ENCODE measurements around the gene SMG9. TPM values are rescaled to one million over a fixed set of nuclear protein-coding genes. Genes with fewer than 3 reads are reported as not detected.

SMG9 gene
- total and polyA plus RNA-seq, 2 of the 4 experiments (the other 2 are of a cell fraction): 4.8 to 24.3 TPM

GRCh38 chr19:43767818-43768217, 13.1 kb upstream of the SMG9 start:
- Histone ChIP-seq H3K4me1 (ENCODE audit: control insufficient read depth, insufficient read depth, low read length) (peaks cover 14% of the 10 kb centered on the region), H3K79me1 (ENCODE audit: low read depth in 1 of 2, low read length in 2 of 2) (peaks cover 0 to 11% of the 10 kb centered on the region in 2 experiments; a peak in 2 of 4 replicates), H3K9me3 (ENCODE audit: control insufficient read depth, insufficient read depth, low read length) (no peaks in the 10 kb centered on the region), H3K14ac (replicated peaks; ENCODE audit: low read depth, low read length) (no peak overlapping the region), H2BK120ac (ENCODE audit: low read depth, low read length) (no peak overlapping the region), H2AK5ac (ENCODE audit: low read depth, low read length) (no peak overlapping the region), H3K23ac (ENCODE audit: low read depth, low read length) (no peak overlapping the region), H2BK20ac (ENCODE audit: low read depth, low read length) (no peak overlapping the region), H2AK9ac (replicated peaks; ENCODE audit: low read depth, low read length, poor library complexity) (no peak overlapping the region), H3K56ac (ENCODE audit: extremely low read depth, insufficient read depth, low read length) (no peak overlapping the region), H3K4me2 (ENCODE audit: low read depth, low read length) (no peak overlapping the region), H3K36me3 (ENCODE audit: control insufficient read depth, insufficient read depth, low read length) (no peaks in the 10 kb centered on the region), H4K20me1 (ENCODE audit: insufficient read depth, low read length) (no peaks in the 10 kb centered on the region; the same call in 1 of the 2 replicates), H3K9ac (ENCODE audit: low read depth, low read length) (no peak overlapping the region), H3K27ac (ENCODE audit: insufficient read depth, low read length) (no peak overlapping the region), H2BK5ac (ENCODE audit: low read depth, low read length, poor library complexity, severe bottlenecking) (no peak overlapping the region), H4K8ac (ENCODE audit: low read depth in 2 of 2, low read length in 2 of 2) (no peak overlapping the region), H2AFZ (replicated peaks; ENCODE audit: low read length, poor library complexity) (no peak overlapping the region), H4K5ac (ENCODE audit: low read depth, low read length) (no peak overlapping the region), H3K4ac (ENCODE audit: low read depth, low read length) (no peak overlapping the region), H3K27me3 (ENCODE audit: control insufficient read depth, insufficient read depth, low read length) (0 out of 2 replicates have a peak, but pooled peaks cover 2% of the 10 kb centered on the region), H3K18ac (ENCODE audit: low read depth, low read length) (no peak overlapping the region), H2BK15ac (ENCODE audit: low read depth, low read length) (no peak overlapping the region), H3K4me3 (ENCODE audit: insufficient read depth, low read depth, low read length) (no peak overlapping the region), H4K91ac (ENCODE audit: insufficient read depth, low read depth, low read length) (no peak overlapping the region), H3K9me1 (ENCODE audit: insufficient read depth, low read length) (peaks cover 25% of the 10 kb centered on the region)
- dilution Hi-C loops (cut with HindIII; ENCODE audit: low sequenced_read_pairs, unreplicated experiment) (no loop called here), in situ Hi-C loops (cut with MboI; ENCODE audit: low sequenced_read_pairs) (no loop called here), intact Hi-C loops (cut with micrococcal nuclease) (no loop called here)
- ATAC-seq (ENCODE audit: low read depth) (no peak), DNase-seq (no peak)
- no CpG with 5 or more reads among the region's 1 CpG for WGBS, 2 experiments (ENCODE audit: extremely low coverage in 2 of 2, insufficient read length in 1 of 2)
- ChIA-PET POLR2A (ENCODE audit: unreplicated experiment) (no interaction called here), CTCF (interaction anchor here (0.5 kb wide), 1 partner anchor 25 kb away, joined by 4 read pairs; no protein-coding TSS in a partner anchor)
- BruUV-seq (replicated peaks): no TSS peak
- TF ChIP-seq, protein P1, sequence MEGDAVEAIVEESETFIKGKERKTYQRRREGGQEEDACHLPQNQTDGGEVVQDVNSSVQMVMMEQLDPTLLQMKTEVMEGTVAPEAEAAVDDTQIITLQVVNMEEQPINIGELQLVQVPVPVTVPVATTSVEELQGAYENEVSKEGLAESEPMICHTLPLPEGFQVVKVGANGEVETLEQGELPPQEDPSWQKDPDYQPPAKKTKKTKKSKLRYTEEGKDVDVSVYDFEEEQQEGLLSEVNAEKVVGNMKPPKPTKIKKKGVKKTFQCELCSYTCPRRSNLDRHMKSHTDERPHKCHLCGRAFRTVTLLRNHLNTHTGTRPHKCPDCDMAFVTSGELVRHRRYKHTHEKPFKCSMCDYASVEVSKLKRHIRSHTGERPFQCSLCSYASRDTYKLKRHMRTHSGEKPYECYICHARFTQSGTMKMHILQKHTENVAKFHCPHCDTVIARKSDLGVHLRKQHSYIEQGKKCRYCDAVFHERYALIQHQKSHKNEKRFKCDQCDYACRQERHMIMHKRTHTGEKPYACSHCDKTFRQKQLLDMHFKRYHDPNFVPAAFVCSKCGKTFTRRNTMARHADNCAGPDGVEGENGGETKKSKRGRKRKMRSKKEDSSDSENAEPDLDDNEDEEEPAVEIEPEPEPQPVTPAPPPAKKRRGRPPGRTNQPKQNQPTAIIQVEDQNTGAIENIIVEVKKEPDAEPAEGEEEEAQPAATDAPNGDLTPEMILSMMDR (conservative IDR thresholded peaks at IDR 0.05; ENCODE audit: low read depth, low read length): no peak
- TF ChIP-seq RAD21 (IDR thresholded peaks at IDR 0.05; ENCODE audit: low read length) (no peak), USF2 (IDR thresholded peaks at IDR 0.05; ENCODE audit: low read depth, low read length) (no peak), BHLHE40 (IDR thresholded peaks at IDR 0.05; ENCODE audit: low read depth, low read length) (no peak), MXI1 (IDR thresholded peaks at IDR 0.05; ENCODE audit: borderline replicate concordance, low read depth, low read length) (no peak), MAZ (IDR thresholded peaks at IDR 0.05; ENCODE audit: borderline replicate concordance, low read depth, low read length) (no peak), RFX5 (IDR thresholded peaks at IDR 0.05; ENCODE audit: low read depth, low read length) (no peak)
